ENCODE measurements around the gene KRT86. TPM values are rescaled to one million over a fixed set of nuclear protein-coding genes. Genes with fewer than 3 reads are reported as not detected.

The KRT86 gene
- total and polyA plus RNA-seq, 2 experiments from 2014 or later: 0.16 TPM; not detected in 1

DNA sequence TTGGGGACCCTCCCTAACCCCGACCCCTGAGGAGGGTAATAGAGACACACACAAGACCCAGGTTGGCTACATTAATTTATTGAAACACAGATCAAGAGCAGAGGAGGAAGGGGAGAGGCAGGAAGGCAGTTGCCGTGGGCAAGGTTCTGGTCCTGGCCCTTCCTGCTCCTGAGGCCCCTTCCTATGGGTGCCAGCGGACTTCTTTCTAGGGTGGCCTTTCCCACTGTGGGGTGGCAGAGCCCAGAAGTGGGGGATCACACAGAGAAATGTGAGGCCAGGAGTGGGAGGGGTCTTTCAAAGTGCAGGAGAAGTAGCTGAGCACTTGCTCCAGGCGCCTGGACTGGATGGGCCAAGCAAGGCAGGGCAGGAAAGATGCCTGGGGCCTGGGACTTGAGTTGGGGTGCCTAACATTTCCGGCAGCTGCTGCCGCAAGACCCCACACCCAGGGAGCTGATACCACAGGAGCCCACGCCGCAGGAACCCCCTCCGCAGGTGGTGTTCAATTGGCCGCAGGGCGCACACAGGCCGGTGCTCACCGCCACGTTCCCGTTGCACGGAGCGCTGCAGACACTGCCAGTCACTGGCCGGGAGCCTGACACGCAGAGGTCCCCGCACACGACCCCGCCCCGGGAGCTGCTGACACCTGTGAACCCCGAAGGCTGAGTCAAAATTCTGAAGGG is 11.5 kb downstream of the KRT86 start:
- no peak overlapping the region for H3K27ac ChIP-seq (ENCODE audit: low read depth)
- no peaks in the 10 kb centered on the region for H3K27me3 ChIP-seq (ENCODE audit: insufficient read depth)
- H3K36me3 Mint-ChIP-seq (ENCODE audit: low read depth): no peaks in the 10 kb centered on the region
- no peaks in the 10 kb centered on the region for H3K79me2 ChIP-seq (replicated peaks; ENCODE audit: insufficient read depth)
- H3F3A ChIP-seq (replicated peaks; ENCODE audit: low read depth): no peaks in the 10 kb centered on the region
- no peak overlapping the region for H2AFZ ChIP-seq
- no peaks in the 10 kb centered on the region for H3K9me2 ChIP-seq (ENCODE audit: insufficient read depth)
- H3K27ac Mint-ChIP-seq: no peak overlapping the region
- peaks cover 3% of the 10 kb centered on the region; the same call in 2 of the 3 replicates for H3K4me1 Mint-ChIP-seq
- no peak for DNase-seq (ENCODE audit: low spot score)
- H3K4me2 ChIP-seq: no peak overlapping the region
- H3K27me3 Mint-ChIP-seq (ENCODE audit: insufficient read depth, low read depth, poor library complexity): no peaks in the 10 kb centered on the region
- no peaks in the 10 kb centered on the region for H4K20me1 ChIP-seq (replicated peaks; ENCODE audit: insufficient read depth)
- no peak overlapping the region for H3K4me3 Mint-ChIP-seq
- H3K4me3 ChIP-seq: no peak overlapping the region
- no peak for TF ChIP-seq ZNF331 (CRISPR knock-in tag; IDR thresholded peaks at IDR 0.05; ENCODE audit: low read depth)
- no peak for TF ChIP-seq ZNF114 (CRISPR knock-in tag; IDR thresholded peaks at IDR 0.05)
- TF ChIP-seq, protein P1, sequence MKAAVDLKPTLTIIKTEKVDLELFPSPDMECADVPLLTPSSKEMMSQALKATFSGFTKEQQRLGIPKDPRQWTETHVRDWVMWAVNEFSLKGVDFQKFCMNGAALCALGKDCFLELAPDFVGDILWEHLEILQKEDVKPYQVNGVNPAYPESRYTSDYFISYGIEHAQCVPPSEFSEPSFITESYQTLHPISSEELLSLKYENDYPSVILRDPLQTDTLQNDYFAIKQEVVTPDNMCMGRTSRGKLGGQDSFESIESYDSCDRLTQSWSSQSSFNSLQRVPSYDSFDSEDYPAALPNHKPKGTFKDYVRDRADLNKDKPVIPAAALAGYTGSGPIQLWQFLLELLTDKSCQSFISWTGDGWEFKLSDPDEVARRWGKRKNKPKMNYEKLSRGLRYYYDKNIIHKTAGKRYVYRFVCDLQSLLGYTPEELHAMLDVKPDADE (IDR thresholded peaks at IDR 0.05): no peak
- no peak for TF ChIP-seq JUNB (IDR thresholded peaks at IDR 0.05; ENCODE audit: unreplicated experiment)
- no peak for TF ChIP-seq EZH2phosphoT487 (IDR thresholded peaks at IDR 0.05; ENCODE audit: unreplicated experiment)
- TF ChIP-seq REST (IDR thresholded peaks at IDR 0.05; ENCODE audit: unreplicated experiment): no peak
- TF ChIP-seq, protein P2, sequence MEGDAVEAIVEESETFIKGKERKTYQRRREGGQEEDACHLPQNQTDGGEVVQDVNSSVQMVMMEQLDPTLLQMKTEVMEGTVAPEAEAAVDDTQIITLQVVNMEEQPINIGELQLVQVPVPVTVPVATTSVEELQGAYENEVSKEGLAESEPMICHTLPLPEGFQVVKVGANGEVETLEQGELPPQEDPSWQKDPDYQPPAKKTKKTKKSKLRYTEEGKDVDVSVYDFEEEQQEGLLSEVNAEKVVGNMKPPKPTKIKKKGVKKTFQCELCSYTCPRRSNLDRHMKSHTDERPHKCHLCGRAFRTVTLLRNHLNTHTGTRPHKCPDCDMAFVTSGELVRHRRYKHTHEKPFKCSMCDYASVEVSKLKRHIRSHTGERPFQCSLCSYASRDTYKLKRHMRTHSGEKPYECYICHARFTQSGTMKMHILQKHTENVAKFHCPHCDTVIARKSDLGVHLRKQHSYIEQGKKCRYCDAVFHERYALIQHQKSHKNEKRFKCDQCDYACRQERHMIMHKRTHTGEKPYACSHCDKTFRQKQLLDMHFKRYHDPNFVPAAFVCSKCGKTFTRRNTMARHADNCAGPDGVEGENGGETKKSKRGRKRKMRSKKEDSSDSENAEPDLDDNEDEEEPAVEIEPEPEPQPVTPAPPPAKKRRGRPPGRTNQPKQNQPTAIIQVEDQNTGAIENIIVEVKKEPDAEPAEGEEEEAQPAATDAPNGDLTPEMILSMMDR (conservative IDR thresholded peaks at IDR 0.05; ENCODE audit: low read depth in 2 of 2): no peak
- no peaks in the 10 kb centered on the region for H3K36me3 ChIP-seq (ENCODE audit: insufficient read depth)
- no peaks in the 10 kb centered on the region for H3K9me3 Mint-ChIP-seq
- no peak for ATAC-seq
- no peaks in the 10 kb centered on the region for H3K4me1 ChIP-seq (ENCODE audit: insufficient read depth)
